ENCODE measurements around the gene CACNA1E.
A peak's percentile ranks its signal among the peaks of the same experiment; 100 is the strongest.

The CACNA1E gene

DNA sequence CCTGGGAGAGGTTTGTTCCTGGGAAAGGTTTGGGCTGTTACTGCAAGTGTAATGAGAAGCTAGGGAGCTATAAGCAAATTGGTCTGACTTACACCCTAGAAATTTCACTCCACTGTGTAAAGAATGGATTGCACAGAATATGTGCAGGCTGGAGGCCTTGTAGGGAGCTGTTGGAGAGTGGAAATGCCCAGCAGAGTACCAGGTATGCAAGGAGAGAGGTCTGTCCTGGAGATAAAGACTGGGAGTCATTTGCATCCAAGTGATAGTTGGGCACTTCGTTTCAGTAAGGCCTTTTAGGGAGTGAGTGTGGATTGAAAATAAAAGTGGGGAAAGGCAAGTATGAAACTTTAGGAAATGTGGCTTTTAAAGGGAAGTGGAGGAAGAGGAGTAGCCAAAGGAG lies 75.8 kb downstream of the CACNA1E start:
- H3K27ac Mint-ChIP-seq, result no peak overlapping the region
- TF ChIP-seq, protein P1, sequence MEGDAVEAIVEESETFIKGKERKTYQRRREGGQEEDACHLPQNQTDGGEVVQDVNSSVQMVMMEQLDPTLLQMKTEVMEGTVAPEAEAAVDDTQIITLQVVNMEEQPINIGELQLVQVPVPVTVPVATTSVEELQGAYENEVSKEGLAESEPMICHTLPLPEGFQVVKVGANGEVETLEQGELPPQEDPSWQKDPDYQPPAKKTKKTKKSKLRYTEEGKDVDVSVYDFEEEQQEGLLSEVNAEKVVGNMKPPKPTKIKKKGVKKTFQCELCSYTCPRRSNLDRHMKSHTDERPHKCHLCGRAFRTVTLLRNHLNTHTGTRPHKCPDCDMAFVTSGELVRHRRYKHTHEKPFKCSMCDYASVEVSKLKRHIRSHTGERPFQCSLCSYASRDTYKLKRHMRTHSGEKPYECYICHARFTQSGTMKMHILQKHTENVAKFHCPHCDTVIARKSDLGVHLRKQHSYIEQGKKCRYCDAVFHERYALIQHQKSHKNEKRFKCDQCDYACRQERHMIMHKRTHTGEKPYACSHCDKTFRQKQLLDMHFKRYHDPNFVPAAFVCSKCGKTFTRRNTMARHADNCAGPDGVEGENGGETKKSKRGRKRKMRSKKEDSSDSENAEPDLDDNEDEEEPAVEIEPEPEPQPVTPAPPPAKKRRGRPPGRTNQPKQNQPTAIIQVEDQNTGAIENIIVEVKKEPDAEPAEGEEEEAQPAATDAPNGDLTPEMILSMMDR (IDR thresholded peaks at IDR 0.05), result no peak
- no peak for DNase-seq
- H3K4me3 Mint-ChIP-seq, result no peak overlapping the region
- H3K9me3 Mint-ChIP-seq, result peaks cover 5% of the 10 kb centered on the region
- H3K4me1 Mint-ChIP-seq, result peaks cover 10% of the 10 kb centered on the region
- H3K27me3 Mint-ChIP-seq (ENCODE audit: low read depth, poor library complexity), result peaks cover 7% of the 10 kb centered on the region
- peaks cover under 1% of the 10 kb centered on the region for H3K36me3 Mint-ChIP-seq (ENCODE audit: low read depth)

DNA sequence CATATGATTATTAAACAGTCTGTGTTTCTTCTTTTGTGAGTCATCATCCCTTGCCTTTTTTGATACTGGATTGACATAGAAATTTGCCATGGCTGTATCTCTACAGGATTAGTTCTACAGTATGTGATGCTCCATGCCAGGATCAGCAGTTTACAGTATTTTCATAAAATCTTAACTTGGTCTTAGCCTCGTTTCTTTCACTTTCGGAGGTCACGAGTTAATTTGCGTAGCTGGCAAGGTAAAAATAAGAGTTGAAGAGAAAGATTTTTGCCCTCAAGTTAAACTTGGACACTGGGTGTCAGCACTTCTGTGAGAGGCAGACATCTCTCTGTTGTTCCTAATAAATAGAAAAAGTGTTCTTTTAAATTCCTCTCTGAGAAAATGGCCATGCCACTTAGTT lies 79.1 kb downstream of the CACNA1E start:
- H3K4me1 Mint-ChIP-seq, result peaks cover 3% of the 10 kb centered on the region
- H3K36me3 Mint-ChIP-seq (ENCODE audit: low read depth), result peaks cover 9% of the 10 kb centered on the region
- no peak for DNase-seq
- H3K4me3 Mint-ChIP-seq, result no peak overlapping the region
- TF ChIP-seq, protein P1 (IDR thresholded peaks at IDR 0.05), result no peak
- peaks cover 22% of the 10 kb centered on the region for H3K9me3 Mint-ChIP-seq
- no peak overlapping the region for H3K27ac Mint-ChIP-seq
- H3K27me3 Mint-ChIP-seq (ENCODE audit: low read depth, poor library complexity), result peaks cover 7% of the 10 kb centered on the region

DNA sequence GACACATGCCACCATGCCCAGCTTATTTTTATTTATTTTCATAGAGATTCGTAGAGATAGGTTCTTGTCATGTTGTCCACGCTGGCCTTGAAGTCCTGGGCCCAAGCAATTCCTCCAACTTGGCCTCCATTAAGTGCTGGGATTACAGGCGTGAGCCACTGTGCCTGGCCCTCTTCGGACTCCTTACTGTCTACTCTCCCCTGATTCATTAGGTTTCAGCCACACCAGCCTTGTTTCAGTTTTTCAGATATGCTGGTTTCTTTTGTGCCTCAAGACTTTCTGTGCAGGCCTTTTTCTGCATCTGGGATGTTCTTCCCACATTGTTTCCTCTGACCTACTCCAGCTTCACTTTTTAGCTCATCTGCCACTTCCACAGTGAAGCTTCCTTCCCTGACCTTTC lies 85.4 kb downstream of the CACNA1E start:
- H3K27ac Mint-ChIP-seq, result no peak overlapping the region
- H3K4me1 Mint-ChIP-seq, result peaks cover 6% of the 10 kb centered on the region
- peaks cover 9% of the 10 kb centered on the region for H3K36me3 Mint-ChIP-seq (ENCODE audit: low read depth)
- H3K9me3 Mint-ChIP-seq, result peaks cover 21% of the 10 kb centered on the region
- H3K4me3 Mint-ChIP-seq, result no peak overlapping the region
- DNase-seq, result no peak
- TF ChIP-seq, protein P1 (IDR thresholded peaks at IDR 0.05), result no peak
- H3K27me3 Mint-ChIP-seq (ENCODE audit: low read depth, poor library complexity), result peaks cover 10% of the 10 kb centered on the region

DNA sequence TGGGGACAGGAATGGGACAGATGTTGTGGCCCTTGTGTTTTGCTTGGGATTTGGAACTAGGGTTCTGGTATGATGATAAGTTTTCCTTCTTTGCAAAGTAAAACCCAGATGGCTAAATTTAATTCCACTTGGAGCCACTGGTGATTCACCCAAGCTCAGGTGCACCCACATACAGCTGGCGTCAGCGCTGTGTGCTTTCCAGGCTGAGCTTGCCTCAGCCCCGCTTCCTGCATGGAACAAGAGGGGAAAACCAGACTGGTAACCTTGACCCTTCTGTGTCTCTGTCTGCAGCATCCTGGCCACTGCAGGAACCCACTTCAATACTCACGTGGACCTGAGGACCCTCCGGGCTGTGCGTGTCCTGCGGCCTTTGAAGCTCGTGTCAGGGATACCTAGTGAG lies 94.2 kb downstream of the CACNA1E start:
- TF ChIP-seq, protein P1 (IDR thresholded peaks at IDR 0.05), result no peak
- H3K27me3 Mint-ChIP-seq (ENCODE audit: low read depth, poor library complexity), result peaks cover 8% of the 10 kb centered on the region
- H3K27ac Mint-ChIP-seq, result no peak overlapping the region
- H3K4me1 Mint-ChIP-seq, result peaks cover 25% of the 10 kb centered on the region
- no peaks in the 10 kb centered on the region for H3K9me3 Mint-ChIP-seq
- H3K4me3 Mint-ChIP-seq, result no peak overlapping the region
- H3K36me3 Mint-ChIP-seq (ENCODE audit: low read depth), result no peaks in the 10 kb centered on the region
- DNase-seq, result no peak

DNA sequence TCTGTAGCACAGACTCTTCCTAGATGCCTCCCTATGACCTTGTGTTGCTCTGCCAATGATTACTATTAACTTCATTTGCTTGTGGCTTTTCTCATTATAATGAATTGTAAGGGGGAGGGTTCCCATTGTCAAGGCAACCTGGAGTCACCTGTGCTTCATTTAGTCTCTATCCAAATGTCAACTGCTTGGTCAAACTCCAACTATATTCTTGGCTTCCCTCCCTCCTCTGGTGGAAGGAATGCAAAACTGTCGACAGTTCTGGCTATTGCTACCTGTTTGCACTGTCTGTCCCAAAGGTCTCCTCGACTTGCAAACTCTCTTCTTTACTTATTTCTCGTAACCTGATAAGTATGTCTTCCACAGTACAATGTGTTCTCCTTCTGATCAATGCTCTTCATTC lies 100.3 kb downstream of the CACNA1E start:
- peaks cover 25% of the 10 kb centered on the region for H3K4me1 Mint-ChIP-seq
- H3K9me3 Mint-ChIP-seq, result no peaks in the 10 kb centered on the region
- DNase-seq, result no peak
- no peaks in the 10 kb centered on the region for H3K36me3 Mint-ChIP-seq (ENCODE audit: low read depth)
- peaks cover 4% of the 10 kb centered on the region for H3K27me3 Mint-ChIP-seq (ENCODE audit: low read depth, poor library complexity)
- TF ChIP-seq, protein P1 (IDR thresholded peaks at IDR 0.05), result peak; percentile 29
- H3K4me3 Mint-ChIP-seq, result no peak overlapping the region
- H3K27ac Mint-ChIP-seq, result no peak overlapping the region

DNA sequence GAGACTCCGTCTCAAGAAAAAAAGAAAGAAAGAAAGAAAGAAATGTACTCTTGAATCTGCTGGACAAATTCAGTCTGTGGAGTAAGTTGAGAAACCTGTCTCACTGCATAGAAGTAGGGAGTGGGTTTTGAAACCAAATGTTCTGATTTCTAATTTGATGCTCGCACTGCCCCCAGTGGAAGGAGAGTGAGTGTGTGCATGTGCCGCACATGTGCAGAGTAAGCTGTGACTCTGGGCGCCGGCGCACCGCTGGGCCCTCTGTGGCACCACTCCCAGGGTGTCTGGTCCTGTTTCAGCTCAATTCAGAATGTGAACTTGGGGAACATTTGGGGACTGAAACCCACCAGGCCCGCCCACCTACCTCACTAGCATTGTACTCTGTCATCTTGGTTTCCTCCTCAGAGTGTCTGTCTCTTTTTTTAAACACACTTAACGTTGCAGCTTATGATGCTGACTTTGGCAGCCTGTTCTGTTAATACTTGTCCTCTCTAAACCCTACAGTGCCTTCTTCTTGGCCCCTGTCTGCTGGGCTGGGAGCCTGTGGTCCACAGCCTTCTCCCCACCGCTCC lies 104.6 kb downstream of the CACNA1E start:
- Mint-ChIP-seq H3K27ac (no peak overlapping the region), H3K27me3 (ENCODE audit: low read depth, poor library complexity) (no peaks in the 10 kb centered on the region), H3K4me1 (peaks cover 23% of the 10 kb centered on the region), H3K4me3 (no peak overlapping the region), H3K36me3 (ENCODE audit: low read depth) (no peaks in the 10 kb centered on the region), H3K9me3 (no peaks in the 10 kb centered on the region)
- DNase-seq, result no peak
- TF ChIP-seq, protein P1 (IDR thresholded peaks at IDR 0.05), result peak; percentile 12

Data from nephron progenitor cell (in vitro differentiated cells).